GM12891 (cell line): ENCODE results near the gene ROR1. TPM values are rescaled to one million over a fixed set of nuclear protein-coding genes. Genes with fewer than 3 reads are reported as not detected.

Source experiments
- DNase-seq: peaks from one replicate; pipeline ENCODE4 v3.0.0; 2011; ENCODE audit warnings: low spot score; ENCODE audit not compliant: insufficient read length
- FAIRE-seq: peaks from 2 replicates; lab custom pipeline; 2011; peaks lifted over from hg19 to GRCh38; lab: Jason Lieb, UNC
- PAX5 ChIP-seq: IDR thresholded peaks from 2 replicates; pipeline ENCODE4 v1.6.1; 2011; ENCODE audit warnings: low read length, moderate library complexity, mild to moderate bottlenecking; ENCODE audit not compliant: insufficient read depth, severe bottlenecking
- POLR2A ChIP-seq: IDR thresholded peaks from 2 replicates; pipeline ENCODE4 v1.6.1; 2011; ENCODE audit warnings: low read depth, low read length, control low read depth
- POLR2AphosphoS5 ChIP-seq: IDR thresholded peaks from 2 replicates; pipeline ENCODE4 v1.6.1; 2011; ENCODE audit warnings: low read depth, low read length, control low read depth
- POU2F2 ChIP-seq: IDR thresholded peaks from 2 replicates; pipeline ENCODE4 v1.6.1; 2011; ENCODE audit warnings: low read depth, mild to moderate bottlenecking, control low read depth, low read length, moderate library complexity
- SPI1 ChIP-seq: IDR thresholded peaks from 2 replicates; pipeline ENCODE4 v1.6.1; 2011; ENCODE audit warnings: low read depth, low read length, control low read depth
- TAF1 ChIP-seq: IDR thresholded peaks from 2 replicates; pipeline ENCODE4 v1.6.1; 2011; ENCODE audit warnings: low read depth, low read length, control low read depth
- polyA plus RNA-seq: library from polyadenylated mRNA; unstranded; fragments of >200 nt; gene quantifications from one replicate; pipeline ENCODE4 v1.2.1, GENCODE V29; 2012; ENCODE audit warnings: low read depth, missing spikeins, inconsistent platforms; ENCODE audit not compliant: missing spikeins

Gene ROR1
- 0.37 TPM for polyA plus RNA-seq

DNA sequence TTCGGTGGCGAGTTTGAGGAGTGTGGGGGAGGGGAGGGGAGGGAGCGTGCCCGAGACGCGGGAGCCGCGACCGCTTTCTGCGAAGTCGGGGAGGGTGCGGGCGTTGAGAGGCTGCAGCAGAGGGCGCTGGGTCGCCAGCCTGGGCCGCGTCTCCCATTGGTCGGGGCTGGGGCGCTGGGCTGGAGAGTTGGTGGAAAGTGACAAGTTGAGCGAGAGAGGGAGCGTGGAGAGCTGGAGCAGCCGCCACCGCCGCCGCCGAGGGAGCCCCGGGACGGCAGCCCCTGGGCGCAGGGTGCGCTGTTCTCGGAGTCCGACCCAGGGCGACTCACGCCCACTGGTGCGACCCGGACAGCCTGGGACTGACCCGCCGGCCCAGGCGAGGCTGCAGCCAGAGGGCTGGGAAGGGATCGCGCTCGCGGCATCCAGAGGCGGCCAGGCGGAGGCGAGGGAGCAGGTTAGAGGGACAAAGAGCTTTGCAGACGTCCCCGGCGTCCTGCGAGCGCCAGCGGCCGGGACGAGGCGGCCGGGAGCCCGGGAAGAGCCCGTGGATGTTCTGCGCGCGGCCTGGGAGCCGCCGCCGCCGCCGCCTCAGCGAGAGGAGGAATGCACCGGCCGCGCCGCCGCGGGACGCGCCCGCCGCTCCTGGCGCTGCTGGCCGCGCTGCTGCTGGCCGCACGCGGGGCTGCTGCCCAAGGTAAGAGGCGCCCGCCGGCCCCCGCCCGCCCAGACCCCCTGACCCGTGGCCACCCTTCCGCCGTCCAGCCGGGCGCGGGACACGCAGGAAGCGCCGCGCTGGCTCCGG lies at the start of gene ROR1:
ROR1 (plus strand) TSS at position 203 of the 802 bp plus-strand sequence.
- no peak for TF ChIP-seq TAF1
- no peak for TF ChIP-seq SPI1
- TF ChIP-seq POLR2AphosphoS5, result no peak
- no peak for TF ChIP-seq POLR2A
- no peak for TF ChIP-seq POU2F2
- TF ChIP-seq PAX5, result peak; percentile 10
- peak; percentile 91 for FAIRE-seq

DNA sequence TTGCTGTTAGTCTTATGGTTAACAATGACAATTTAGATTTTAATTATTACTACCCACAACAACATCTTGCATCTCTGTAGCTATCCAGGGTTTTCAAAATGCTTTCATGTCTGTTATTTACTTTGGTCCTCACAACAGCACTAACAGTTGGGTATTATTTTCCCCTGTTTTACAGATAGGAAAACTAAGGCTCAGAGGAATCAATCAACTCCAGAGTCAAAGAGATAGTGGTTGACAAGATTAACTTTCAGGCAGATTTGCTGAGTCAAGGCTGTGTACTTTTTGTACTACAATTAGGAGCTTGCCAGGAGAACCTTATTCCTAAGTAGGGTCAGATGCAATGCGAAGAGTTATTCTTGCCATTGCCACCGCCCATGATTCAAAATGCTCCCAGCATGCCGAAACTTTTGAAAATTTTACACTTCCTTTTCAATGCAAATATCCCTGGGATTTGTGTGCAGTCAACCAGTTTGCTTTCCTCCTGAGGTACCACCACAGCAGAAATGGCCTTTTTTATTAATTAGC lies 49.4 kb upstream of the ROR1 start:
- DNase-seq, result no peak
- TF ChIP-seq TAF1, result no peak
- no peak for TF ChIP-seq POLR2AphosphoS5
- TF ChIP-seq PAX5, result no peak
- no peak for TF ChIP-seq SPI1
- TF ChIP-seq POLR2A, result no peak
- no peak for TF ChIP-seq POU2F2
- no peak for FAIRE-seq

More for the DNA sequence above, at the start of gene ROR1:
- DNase-seq, result peak; percentile 76

DNA sequence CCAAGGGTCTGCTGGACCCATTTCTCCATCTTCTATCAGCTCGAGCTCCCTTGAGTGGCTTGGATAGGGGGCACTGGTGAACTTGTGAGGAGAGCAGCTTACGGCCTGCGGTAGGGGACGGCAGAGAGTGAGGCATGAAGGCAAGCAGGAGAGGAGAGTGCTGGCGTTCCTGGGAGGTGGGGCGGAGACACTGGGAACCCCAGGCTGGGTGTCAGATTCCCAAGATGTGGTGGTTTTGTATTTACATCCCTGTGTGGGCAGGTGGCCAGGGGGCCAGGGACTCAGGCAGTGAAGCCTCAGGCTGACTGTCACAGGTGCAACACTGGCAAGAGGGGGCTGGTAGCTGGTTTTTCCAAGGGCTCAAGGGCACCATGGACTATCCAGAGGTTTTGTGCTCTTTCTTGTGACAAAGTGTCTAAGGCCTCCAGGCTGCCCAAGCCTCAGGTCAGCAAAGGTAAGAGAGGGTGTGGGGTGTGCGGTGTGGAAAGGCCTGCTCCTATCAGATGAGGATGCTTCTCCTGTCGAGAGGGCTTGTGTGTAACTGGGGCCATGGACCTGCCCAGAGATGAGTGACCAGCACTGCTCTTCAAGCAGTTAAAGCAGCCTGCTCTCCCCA lies 45.1 kb upstream of the ROR1 start:
- DNase-seq, result no peak
- TF ChIP-seq PAX5 (no peak), POLR2AphosphoS5 (no peak), TAF1 (no peak), POU2F2 (no peak), POLR2A (no peak), SPI1 (no peak)
- no peak for FAIRE-seq

DNA sequence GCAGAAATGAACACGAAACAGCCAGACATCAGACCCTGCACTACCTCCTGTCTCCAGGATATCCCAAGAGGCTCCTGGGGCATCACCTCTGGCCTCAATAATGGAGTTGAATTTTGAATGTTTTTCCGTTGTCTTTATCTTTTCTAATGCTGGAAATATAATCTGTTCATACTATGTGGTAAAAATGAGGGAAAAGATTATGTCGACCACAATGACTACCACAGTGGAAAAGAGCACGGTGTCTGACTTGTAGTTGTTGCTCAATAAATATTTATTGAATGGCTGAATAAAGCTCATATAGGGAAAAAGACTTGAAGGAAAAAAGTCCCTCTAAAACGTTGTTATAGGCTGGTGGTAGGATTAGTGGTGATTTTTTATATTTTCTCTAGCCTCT lies 44.6 kb upstream of the ROR1 start:
- FAIRE-seq (no peak), DNase-seq (no peak)
- TF ChIP-seq POLR2A, result no peak
- no peak for TF ChIP-seq PAX5
- no peak for TF ChIP-seq POLR2AphosphoS5
- no peak for TF ChIP-seq TAF1
- no peak for TF ChIP-seq POU2F2
- no peak for TF ChIP-seq SPI1

DNA sequence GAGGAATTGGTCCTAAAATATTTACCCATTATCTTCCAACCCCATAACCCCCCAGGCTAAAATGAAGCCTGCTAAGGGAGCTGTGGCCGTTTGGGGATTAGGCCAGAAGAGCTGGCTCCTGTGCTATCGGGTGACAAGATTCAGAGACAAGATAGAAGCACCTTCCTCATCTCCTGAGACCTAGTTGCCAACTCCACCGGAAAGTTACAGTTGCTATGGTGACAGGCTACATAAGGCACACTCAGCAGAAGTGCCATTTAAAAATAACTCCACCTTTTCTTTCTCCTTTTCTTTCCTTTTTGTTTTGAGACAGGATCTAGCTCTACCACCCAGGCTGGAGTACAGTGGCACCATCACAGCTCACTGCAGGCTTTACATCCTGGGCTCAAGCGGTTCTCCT lies 43.6 kb upstream of the ROR1 start:
- TF ChIP-seq POLR2A (no peak), PAX5 (no peak)
- no peak for FAIRE-seq
- DNase-seq, result no peak

DNA sequence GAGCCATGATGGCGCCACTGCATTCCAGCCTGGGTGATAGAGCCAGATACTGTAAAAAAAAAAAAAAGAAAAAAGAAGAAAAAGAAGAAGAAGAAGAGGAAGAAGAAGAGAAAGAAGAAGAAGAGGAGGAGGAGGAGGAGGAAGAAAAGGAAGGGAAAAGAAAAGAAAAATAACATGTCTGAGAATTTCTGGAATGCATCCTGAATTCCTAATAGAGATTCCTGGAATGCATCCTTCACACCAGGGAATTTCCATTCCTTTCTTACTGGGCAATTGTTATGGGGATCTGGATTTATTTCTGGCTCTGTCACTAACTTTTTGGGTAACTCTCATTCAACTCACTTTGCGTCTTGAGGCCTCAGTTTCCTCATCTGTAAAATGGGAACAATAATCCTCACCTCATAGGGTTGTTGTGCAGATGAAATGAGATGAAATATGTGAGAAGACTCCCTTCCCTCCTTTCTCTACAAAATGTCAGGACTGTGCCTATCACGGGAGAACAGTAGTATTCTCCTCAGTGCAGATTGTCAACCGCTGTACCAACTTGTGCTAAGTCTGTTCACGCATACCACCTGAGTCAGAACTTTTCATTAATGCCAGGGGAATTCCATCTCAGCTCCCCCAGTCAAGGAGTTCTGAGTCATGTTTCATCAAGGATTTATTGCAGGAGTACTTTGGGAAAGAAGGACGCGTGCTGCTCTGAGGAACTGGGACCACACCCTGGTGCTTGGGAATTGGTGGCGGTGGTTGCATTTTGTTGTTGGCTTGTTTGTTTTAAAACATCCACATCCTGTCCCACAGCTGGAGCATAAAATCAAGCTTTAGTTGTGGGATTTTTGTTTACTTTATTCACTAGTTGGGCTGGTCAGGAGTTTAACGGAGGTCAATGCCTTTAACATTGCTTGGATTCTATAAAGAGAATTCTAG lies 42.4 kb upstream of the ROR1 start:
- TF ChIP-seq TAF1 (no peak), SPI1 (no peak), POU2F2 (no peak), PAX5 (no peak), POLR2A (no peak), POLR2AphosphoS5 (no peak)
- FAIRE-seq (no peak), DNase-seq (no peak)

GRCh38 chr1:63732666-63733065 lies 41.2 kb upstream of the ROR1 start:
- no peak for FAIRE-seq

GRCh38 chr1:63738772-63739171 lies 35.0 kb upstream of the ROR1 start:
- DNase-seq, result no peak
- TF ChIP-seq POLR2AphosphoS5 (no peak), POU2F2 (no peak), POLR2A (no peak), TAF1 (no peak), PAX5 (no peak)
- no peak for FAIRE-seq

More at GRCh38 chr1:63732666-63733065, 41.2 kb upstream of the ROR1 start:
- DNase-seq, result no peak
- TF ChIP-seq POLR2A (no peak), TAF1 (no peak), SPI1 (no peak), POU2F2 (no peak), POLR2AphosphoS5 (no peak), PAX5 (no peak)

- no peak for FAIRE-seq
- TF ChIP-seq POLR2AphosphoS5 (no peak), TAF1 (no peak), SPI1 (no peak), PAX5 (no peak), POLR2A (no peak), POU2F2 (no peak)
- DNase-seq, result no peak
Measured at GRCh38 chr1:63739452-63739851, 34.4 kb upstream of the ROR1 start.
